ENCODE measurements around the gene PLAC8L1. TPM values are rescaled to one million over a fixed set of nuclear protein-coding genes. Genes with fewer than 3 reads are reported as not detected.

Gene PLAC8L1
- total RNA-seq, 2 experiments from 2014 or later, result 0.28 to 2.1 TPM

DNA sequence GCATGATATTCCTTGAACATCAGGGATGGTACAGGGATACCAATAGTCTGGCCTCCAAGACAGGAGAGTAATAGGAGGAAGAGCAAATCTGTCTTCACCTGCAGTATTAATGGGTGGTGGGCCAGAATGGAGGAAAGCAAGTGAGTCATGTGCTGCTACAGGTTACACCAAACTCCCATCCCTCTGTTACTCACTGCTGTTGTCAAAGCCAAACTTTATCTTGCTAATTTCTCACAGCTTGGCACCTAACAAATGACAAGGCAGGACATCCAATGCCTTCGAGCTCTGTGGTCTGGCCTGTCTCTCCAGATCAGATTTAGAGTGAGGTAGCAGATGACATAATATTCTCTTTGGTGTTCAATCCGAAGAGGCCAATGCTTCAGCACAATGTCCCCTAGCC is 26.8 kb downstream of the PLAC8L1 start:
- no peak overlapping the region for H3K4me3 ChIP-seq (ENCODE audit: low read depth, low read length, poor library complexity, severe bottlenecking)
- H3K79me2 ChIP-seq (ENCODE audit: insufficient read depth, low read depth, low read length), result no peaks in the 10 kb centered on the region
- H4K20me1 ChIP-seq (ENCODE audit: insufficient read depth, low read length), result no peaks in the 10 kb centered on the region
- H2AFZ ChIP-seq (ENCODE audit: low read length), result no peak overlapping the region
- no peak for DNase-seq (ENCODE audit: low spot score)
- TF ChIP-seq EZH2phosphoT487 (IDR thresholded peaks at IDR 0.05; ENCODE audit: borderline replicate concordance, low read depth, low read length), result no peak
- TF ChIP-seq, protein P1, sequence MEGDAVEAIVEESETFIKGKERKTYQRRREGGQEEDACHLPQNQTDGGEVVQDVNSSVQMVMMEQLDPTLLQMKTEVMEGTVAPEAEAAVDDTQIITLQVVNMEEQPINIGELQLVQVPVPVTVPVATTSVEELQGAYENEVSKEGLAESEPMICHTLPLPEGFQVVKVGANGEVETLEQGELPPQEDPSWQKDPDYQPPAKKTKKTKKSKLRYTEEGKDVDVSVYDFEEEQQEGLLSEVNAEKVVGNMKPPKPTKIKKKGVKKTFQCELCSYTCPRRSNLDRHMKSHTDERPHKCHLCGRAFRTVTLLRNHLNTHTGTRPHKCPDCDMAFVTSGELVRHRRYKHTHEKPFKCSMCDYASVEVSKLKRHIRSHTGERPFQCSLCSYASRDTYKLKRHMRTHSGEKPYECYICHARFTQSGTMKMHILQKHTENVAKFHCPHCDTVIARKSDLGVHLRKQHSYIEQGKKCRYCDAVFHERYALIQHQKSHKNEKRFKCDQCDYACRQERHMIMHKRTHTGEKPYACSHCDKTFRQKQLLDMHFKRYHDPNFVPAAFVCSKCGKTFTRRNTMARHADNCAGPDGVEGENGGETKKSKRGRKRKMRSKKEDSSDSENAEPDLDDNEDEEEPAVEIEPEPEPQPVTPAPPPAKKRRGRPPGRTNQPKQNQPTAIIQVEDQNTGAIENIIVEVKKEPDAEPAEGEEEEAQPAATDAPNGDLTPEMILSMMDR (conservative IDR thresholded peaks at IDR 0.05; ENCODE audit: low read length), result no peak
- H3K9me2 ChIP-seq (ENCODE audit: insufficient read depth, low read length), result no peaks in the 10 kb centered on the region
- peaks cover 8% of the 10 kb centered on the region for H3K4me1 ChIP-seq (ENCODE audit: insufficient read depth, low read length, poor library complexity, severe bottlenecking)
- POLR2A ChIA-PET, result no interaction called here
- intact Hi-C loops (cut with micrococcal nuclease; ENCODE audit: unreplicated experiment), result no loop called here
- BruUV-seq (replicated peaks), result no TSS peak
- CTCF ChIA-PET (ENCODE audit: unreplicated experiment), result no interaction called here
- no peaks in the 10 kb centered on the region for H3K9me3 ChIP-seq (ENCODE audit: low read length)
- H3K27ac ChIP-seq (ENCODE audit: low read depth, low read length, poor library complexity, severe bottlenecking), result no peak overlapping the region
- H3K36me3 ChIP-seq (ENCODE audit: insufficient read depth, low read length), result no peaks in the 10 kb centered on the region
- H3K4me2 ChIP-seq (ENCODE audit: low read length), result no peak overlapping the region

DNA sequence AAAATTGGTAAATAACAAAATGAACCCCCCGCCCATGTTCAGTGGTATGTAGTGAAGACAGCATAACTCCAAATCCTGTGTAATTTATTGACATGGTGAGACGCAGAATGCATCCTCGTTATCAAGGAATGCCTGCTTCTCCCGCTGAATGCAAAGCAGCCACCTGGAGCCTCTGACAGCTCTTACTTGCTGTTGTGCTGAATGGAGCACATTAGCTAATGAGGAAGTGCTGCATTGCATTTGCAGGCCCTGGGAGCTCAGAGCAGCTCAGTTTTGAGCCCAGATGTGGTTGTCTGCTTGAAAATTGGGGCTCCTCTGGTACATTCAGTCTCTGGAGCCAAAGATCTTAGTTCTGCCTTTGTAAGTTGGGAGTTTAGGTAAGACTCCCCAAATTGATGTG is 28.9 kb downstream of the PLAC8L1 start:
- H3K4me2 ChIP-seq (ENCODE audit: low read length), result no peak overlapping the region
- no peak overlapping the region for H3K4me3 ChIP-seq (ENCODE audit: low read depth, low read length, poor library complexity, severe bottlenecking)
- BruUV-seq (replicated peaks), result no TSS peak
- DNase-seq (ENCODE audit: low spot score), result peak; percentile 7
- peak overlapping the region; percentile 73; the same call in 1 of the 2 replicates for H2AFZ ChIP-seq (ENCODE audit: low read length)
- intact Hi-C loops (cut with micrococcal nuclease; ENCODE audit: unreplicated experiment), result loop anchor here (2.0 kb wide), 1 partner anchor 30 kb away; no protein-coding TSS in a partner anchor
- H3K4me1 ChIP-seq (ENCODE audit: insufficient read depth, low read length, poor library complexity, severe bottlenecking), result peaks cover 8% of the 10 kb centered on the region
- H3K79me2 ChIP-seq (ENCODE audit: insufficient read depth, low read depth, low read length), result no peaks in the 10 kb centered on the region
- TF ChIP-seq, protein P1 (conservative IDR thresholded peaks at IDR 0.05; ENCODE audit: low read length), result no peak
- TF ChIP-seq EZH2phosphoT487 (IDR thresholded peaks at IDR 0.05; ENCODE audit: borderline replicate concordance, low read depth, low read length), result no peak
- ChIA-PET CTCF (ENCODE audit: unreplicated experiment) (no interaction called here), POLR2A (interaction anchor here (0.8 to 1.0 kb wide), 2 partner anchors 51 to 55 kb away, joined by 3 to 4 read pairs; no protein-coding TSS in a partner anchor)
- no peaks in the 10 kb centered on the region for H3K9me2 ChIP-seq (ENCODE audit: insufficient read depth, low read length)
- H4K20me1 ChIP-seq (ENCODE audit: insufficient read depth, low read length), result no peaks in the 10 kb centered on the region
- H3K36me3 ChIP-seq (ENCODE audit: insufficient read depth, low read length), result no peaks in the 10 kb centered on the region
- H3K9me3 ChIP-seq (ENCODE audit: low read length), result no peaks in the 10 kb centered on the region
- H3K27ac ChIP-seq (ENCODE audit: low read depth, low read length, poor library complexity, severe bottlenecking), result no peak overlapping the region

DNA sequence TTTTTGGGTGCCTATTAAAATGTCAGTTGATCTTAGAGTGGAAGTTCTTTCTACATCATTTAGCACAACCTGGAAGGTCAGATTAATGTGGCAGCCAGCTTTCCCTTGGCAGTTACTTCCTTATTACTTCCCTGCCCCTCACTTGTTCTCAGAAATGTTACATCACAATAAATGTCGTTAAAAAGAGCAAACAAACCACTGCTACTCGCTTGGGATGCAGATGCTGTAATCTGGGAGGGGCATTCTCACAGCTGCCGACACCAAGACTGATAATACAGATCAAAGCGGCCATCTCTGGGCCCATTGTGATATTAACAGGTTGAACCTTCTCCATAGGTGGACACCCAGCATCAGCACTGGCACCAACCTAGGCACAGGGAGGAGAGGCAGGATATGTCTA is 29.3 kb downstream of the PLAC8L1 start:
- ChIA-PET POLR2A (interaction anchor here (0.6 to 1.0 kb wide), 3 partner anchors 52 to 179 kb away, joined by 3 to 4 read pairs (median 4); no protein-coding TSS in a partner anchor), CTCF (ENCODE audit: unreplicated experiment) (no interaction called here)
- Histone ChIP-seq H4K20me1 (ENCODE audit: insufficient read depth, low read length) (no peaks in the 10 kb centered on the region), H3K9me3 (ENCODE audit: low read length) (no peaks in the 10 kb centered on the region), H3K9me2 (ENCODE audit: insufficient read depth, low read length) (no peaks in the 10 kb centered on the region), H3K36me3 (ENCODE audit: insufficient read depth, low read length) (no peaks in the 10 kb centered on the region), H3K4me3 (ENCODE audit: low read depth, low read length, poor library complexity, severe bottlenecking) (no peak overlapping the region), H3K79me2 (ENCODE audit: insufficient read depth, low read depth, low read length) (no peaks in the 10 kb centered on the region), H2AFZ (ENCODE audit: low read length) (0 out of 2 replicates have a peak overlapping the region, but pooled peaks have one; percentile 73), H3K4me2 (ENCODE audit: low read length) (no peak overlapping the region), H3K27ac (ENCODE audit: low read depth, low read length, poor library complexity, severe bottlenecking) (no peak overlapping the region), H3K4me1 (ENCODE audit: insufficient read depth, low read length, poor library complexity, severe bottlenecking) (peaks cover 8% of the 10 kb centered on the region)
- DNase-seq (ENCODE audit: low spot score), result no peak
- TF ChIP-seq EZH2phosphoT487 (IDR thresholded peaks at IDR 0.05; ENCODE audit: borderline replicate concordance, low read depth, low read length), result no peak
- TF ChIP-seq, protein P1 (conservative IDR thresholded peaks at IDR 0.05; ENCODE audit: low read length), result no peak
- BruUV-seq (replicated peaks), result no TSS peak
- intact Hi-C loops (cut with micrococcal nuclease; ENCODE audit: unreplicated experiment), result loop anchor here (2.0 kb wide), 1 partner anchor 31 kb away; no protein-coding TSS in a partner anchor
